Renal cortex interstitium (tissue), 11 donors: ENCODE results near the gene AHNAK2. TPM values are rescaled to one million over a fixed set of nuclear protein-coding genes. Genes with fewer than 3 reads are reported as not detected.

Experiments used
- DNase-seq, 11 donors: peaks; one replicate each; pipeline ENCODE4 v3.0.0-alpha.2; 2013; ENCODE audit warnings: low read depth in 9 of 11, low spot score in 4 of 11; ENCODE audit errors: extremely low read depth in 1 of 11
- polyA plus RNA-seq, 3 donors: library from polyadenylated mRNA; unstranded; fragments of 120-200 nt; gene quantifications; one replicate each; pipeline ENCODE4 v1.2.1, GENCODE V29; 2013; ENCODE audit not compliant: insufficient read length in 3 of 3

Gene AHNAK2
- polyA plus RNA-seq, 3 donors = 1.7 to 2.5 (median 2.2) TPM

DNA sequence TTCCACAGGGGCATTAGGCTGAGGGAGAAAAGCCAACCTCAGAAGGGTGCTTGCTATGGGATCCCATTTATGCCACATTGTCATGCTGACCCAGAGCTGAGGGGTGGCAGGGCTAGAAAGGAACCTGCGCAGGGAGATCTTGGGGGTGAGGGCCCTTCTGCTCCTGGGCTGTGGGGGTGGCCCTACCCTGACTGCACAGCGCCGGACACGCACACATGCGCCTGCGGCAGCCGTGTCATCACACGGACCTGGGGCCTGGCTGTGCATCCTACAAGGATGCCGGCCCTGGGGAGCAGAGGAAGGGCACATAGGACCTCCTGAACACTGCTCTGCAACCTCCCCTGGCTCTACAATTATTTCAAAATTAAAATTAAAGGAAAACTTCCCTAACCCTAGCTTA lies 35.9 kb upstream of the AHNAK2 start:
- DNase-seq = no peak

DNA sequence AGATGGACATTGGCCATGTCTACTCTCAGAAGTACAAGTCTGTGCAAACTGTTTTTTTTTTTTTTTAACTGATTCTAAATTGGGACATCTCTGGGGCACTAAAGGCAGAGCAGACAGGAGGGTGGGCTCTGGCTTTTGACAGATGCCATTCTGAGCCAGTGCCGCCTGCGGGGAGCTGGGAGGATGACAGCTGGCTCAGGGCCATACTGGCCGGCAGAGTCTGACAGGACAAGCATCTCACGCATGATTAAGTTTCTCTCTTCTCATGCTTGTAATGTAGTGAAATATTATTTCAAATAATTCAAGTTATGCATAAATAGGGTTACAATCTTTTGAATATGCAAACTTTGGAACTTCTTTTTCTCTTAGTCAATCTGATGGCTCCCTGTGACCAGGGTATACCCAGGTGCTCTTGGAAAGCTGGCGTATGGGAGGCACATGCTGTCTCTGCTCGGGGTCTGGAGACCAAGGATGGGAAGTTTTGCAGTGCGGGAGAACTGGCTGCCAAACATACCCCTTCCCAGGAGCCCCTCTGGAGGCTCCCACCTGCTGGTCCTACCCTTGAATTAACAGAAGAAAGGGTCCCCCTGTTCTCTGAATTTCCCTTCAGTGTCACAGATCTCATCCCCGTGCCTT lies 35.1 kb upstream of the AHNAK2 start:
- DNase-seq = no peak

DNA sequence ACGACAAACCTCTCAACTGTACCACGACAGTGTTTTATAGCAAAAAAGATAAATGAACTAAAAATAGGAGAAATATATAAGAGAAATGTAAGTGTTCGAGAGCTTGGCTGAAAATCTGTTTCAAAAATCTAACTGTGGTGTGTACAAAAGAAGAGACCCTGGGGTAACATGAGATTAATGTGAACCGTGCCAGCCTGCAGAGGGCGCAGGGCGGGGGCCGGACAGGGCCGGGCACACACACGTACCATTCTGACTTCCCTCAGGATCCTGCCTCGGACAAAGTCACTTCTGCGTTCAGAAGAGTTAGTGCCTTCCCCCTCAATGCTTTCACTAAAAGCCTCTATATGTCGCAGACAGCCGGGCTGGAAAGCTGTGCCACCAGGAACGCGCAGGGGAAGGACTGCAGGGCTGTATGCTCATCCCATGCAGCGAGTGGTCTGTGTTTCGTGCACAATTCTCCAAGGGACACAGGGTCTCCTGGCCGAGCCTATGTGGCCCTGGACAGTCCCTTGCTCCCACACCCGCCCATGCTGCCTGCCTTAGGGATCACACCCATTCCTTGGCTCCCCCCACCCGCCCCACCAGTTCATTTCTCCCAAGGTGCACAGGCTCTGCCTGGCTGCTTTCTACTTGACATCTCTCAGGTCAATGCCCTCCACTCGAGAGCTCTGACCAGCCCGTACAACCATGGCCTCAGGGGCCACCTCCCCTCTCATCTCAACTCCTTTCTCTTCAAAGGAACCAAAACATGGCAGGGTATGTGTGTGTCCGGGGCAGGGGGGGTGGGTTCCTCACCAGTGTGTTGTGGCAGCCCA lies 34.2 kb upstream of the AHNAK2 start:
- no peak for DNase-seq

DNA sequence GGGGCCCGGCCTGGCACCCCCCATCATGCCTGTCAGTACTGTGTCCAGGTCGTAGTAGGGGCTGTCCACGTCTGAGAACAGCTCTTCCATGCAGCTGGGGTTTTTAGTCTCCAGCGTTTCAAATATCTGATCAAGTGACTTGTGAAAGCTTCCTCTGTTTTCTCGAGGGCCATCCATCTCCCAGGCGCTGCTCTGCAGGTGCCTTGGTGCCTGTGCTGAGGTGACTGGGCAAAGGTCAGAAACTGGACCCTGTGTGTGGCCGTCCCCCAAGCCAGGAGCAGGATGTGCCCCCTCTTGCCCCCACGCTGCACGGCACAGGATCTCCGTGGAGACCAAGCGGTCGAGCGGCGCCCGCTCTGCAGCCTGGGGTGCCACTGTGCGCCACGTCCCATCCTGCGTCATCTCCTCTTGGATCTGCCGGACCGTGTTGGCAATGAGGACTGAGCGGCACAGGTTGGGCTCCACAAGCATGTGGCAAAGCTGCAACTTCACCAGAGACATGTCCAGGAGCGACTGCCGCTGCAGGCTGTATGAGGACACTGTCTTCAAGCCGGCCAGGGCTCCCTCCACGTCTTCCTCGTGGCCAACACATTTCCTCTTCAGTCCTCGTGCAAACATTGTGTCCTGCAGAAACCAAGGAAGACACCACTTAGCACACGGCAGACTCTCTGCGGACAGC lies 33.3 kb upstream of the AHNAK2 start:
- DNase-seq = no peak

DNA sequence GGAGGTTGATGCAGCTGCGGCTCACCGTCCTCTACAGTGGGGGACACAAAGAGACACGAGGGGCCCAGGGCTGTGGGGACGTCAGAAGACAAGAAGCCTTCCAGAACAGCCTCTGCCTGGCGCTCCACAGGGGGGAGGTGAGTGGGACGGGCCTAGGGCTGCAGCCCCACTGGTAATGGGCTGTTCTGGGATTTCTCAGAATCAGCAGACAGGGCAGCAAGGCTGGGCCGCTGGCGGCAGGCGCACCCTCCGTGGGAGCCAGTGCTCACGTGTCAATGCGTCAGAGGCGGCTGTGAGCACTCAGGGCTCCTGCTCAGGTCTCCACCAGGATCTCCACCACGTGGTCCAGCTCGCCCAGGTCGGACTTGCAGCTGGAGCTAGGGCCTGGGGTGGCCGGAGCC lies 32.7 kb upstream of the AHNAK2 start:
- no peak for DNase-seq

DNA sequence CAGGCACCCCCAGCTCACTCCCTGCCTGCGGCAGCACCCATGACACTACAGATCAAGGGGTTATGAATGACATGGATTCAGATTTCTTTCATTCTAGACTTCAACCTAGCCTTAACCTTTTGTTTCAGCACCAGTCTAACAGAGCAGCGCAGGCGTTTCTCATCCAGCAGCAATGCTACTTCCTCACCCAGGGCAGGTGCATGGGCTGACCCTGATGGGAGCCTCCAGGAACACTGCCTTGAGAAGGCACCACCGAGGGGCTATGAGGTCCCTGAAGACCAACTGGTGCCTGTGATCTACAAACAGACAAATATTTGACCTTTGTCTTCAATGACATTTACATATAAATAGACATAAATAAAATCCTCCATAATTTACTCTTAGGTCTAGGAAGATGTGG lies 31.9 kb upstream of the AHNAK2 start:
- no peak for DNase-seq

DNA sequence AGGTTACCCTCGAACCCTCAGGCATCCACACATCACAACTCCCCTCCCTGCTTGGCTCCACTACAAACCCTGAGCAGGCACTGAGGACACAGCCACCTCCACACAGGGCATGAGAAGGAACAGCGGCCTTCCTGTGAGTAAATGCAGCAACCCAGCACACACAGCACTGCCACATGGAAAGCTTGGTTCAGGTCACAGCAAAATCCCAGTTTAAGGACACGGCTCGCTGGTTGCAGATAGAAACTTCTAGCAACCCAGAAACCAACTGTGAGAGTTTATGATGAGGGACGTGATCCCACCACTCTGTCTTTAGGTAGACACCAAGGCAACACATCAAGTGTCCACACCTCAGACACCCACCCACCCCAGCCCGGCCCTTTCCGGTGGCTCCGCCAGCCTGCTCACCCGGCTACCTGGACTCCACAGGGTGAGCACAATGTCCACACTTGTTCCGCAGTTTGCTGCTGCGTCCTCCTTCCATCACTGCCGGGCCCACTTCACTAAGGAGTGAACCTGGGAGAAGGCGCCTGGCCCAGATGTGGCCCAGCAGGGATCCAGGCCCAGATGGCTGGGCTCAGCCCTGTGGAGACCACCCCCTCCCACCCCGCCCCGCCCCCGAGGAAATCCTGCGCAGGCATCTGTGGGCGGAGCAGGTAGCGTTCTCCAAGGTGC lies 29.6 kb upstream of the AHNAK2 start:
- DNase-seq = no peak

DNA sequence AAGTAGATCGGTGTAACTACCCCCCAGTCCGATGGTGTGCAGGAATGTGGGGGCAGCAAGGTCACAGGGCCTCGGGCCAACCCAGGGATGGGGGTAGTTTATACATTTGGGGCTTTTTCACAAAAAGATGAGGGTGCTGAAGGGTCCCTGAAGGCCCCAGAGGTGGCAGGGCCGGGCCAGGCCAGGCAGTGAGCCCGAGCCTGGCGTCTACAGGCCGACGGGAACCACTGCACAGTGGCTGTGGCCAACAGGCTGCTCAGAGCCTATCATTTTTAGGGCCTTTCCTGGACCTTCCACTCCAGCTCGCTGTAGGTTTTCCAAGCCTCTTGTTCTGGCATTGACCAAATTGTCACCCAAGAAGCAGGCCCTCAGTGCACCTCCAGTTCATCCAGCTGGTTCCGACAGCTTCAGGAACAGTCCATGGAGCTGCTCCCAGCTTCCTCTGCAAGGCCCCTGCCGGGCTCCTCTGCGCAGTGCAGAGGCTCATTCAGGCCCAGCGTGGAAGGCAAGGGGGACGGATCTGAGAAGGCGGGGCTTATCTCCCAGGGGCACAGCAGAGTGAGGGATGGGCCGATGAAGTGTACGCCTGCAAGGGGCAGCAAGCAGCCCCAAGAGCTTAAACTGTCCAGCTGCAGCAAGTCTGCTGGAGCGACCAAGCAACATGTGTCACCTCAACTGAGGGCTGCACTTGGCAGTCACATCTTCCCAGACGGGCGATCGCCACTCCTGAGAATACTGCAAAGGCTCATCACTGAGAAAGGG lies 28.8 kb upstream of the AHNAK2 start:
- no peak for DNase-seq

DNA sequence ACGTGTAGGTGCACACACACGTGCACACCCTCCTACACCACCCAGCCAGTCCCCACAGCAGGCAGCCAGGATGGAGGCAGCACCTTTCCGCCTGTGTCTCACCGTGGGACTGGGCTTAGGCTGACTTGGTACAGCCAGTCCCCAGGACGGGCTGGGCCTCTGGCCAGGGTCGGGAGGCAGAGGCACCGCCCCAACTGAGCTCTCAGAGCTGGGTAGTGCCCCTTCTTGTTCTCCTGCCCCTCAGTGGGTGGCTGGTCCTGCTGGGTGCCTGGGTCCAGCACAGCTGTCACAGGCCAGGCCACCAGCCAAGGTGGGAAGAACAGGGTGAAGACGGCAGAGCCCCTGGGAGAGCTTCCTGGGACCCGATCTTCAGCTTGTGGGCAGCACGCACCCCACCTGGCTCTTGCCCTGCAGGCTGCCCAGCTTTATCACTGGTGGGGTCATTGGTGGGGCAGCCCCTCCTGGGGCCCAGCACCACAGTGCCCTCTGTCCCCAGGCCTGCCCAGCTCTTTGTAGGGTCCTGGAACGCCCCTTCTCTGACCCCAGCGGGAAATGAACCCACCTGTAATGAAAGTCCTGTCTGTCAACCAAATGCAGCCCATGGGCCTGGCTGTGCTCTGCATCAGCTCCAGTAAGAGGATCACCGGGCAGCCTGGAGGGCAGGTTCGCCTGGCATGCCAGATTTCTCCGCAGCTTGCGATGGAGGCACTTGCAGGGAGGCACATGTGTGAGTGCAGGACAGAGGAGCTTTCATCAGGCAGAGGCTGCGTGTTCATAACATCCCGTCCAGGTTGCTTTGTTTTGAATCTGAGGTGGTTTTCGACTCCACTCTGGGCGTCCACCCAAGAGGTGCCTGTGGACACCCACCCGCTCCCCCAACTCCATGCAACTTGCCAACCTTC lies 28.0 kb upstream of the AHNAK2 start:
- DNase-seq = no peak

DNA sequence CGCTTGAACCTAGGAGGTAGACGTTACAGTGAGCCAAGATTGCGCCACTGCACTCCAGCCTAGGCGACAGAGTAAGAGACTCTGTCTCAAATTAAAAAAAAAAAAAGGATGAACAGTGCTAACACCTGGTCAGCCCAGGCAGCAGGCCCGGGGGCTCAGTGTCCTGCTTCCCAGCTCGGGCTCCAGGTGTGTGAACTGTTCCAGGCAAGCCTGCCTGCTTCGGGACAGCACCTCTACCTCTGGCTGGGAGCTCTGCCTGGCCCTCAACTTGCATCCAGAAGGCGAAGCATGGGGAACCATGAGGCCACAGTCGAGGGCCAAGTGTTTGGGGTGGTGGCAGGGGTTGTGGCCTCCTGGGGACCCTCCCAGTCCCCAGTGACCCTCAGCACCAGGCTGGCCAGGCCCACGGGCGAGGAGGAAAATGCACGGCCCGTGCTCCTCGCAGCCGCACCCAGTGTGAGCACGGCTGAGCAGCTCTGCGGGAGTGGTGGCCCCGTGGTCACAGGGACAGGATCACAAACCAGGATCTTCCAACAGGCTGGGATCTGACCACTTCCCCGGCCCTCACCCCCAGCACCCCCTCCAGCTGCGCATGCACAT lies 27.3 kb upstream of the AHNAK2 start:
- no peak for DNase-seq

DNA sequence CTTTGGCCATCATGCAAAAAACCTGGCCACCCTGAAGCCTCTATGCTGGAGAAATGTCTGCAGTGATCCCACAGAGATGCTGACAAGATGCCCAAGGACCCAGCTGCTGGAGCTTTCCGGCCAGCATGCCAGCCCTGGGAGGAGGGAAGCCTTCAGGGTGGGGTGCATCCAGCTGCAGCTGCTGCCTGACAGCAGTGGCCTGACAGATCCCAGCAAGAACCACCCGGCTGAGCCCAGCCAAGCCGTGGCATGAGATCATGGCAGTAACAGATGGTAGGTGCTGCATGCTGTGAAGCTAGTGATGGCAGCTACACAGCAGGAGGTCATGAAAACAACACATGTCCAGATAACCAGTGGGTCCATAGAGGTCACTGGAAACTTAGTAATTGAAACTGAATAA lies 21.2 kb upstream of the AHNAK2 start:
- no peak for DNase-seq

DNA sequence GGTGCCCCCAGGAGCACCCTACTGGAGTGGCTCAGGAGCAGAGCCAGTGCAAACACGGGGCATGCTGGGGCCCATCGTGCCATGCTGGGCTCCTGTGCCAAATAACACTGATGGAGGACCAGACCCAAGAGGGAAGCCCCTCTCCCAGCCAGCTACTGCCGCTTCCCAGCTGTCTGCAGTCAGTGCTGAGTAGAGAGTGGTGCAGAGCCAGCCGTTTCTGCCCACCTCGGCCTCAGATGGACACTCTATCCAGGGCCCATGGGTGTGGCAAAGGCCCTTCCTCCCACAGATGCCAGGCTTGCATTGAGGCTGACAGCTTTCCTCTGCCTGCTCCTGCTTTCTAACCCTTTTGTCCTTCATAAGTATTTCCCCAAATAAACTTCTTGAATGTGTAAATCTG lies 20.6 kb upstream of the AHNAK2 start:
- DNase-seq = no peak

DNA sequence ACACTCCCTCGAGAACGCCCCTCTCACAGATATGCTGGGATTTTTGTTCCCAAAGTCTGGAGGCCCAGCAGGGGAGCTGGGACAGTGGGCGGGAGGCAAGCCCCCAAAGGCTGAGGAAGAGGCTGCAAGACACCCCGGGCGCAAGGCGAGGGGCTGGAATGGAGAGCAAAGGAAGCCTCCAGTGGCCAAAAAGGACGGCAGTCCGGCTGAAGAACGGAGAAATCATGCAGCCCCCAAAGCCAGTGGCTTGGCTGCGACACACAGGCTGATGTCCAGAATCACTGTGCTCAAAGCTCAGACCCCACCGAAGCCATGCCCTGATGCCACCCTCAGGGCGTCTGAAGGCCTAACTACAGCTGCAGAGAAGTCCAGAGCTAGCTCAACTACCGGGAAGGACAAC lies 18.3 kb upstream of the AHNAK2 start:
- no peak for DNase-seq

DNA sequence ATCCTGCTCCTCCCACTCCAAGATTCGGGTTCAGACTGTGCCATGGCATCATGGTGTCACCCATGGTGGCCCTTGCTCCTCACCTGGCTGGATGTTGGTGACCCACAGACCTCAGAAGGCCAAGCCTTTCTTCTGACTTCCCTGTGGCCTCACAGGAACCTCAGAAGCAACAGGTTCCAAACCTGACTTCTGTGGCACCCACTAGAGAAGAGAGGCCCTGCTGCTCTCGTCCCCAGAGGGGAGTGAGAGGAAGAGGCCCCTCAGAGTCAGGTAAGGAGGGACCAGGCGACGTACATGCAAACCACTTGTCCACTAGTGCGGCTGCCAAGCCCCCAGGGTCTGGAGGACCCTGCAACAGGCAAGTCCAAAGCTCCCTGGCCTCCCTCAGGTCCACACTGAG lies 17.9 kb upstream of the AHNAK2 start:
- no peak for DNase-seq

DNA sequence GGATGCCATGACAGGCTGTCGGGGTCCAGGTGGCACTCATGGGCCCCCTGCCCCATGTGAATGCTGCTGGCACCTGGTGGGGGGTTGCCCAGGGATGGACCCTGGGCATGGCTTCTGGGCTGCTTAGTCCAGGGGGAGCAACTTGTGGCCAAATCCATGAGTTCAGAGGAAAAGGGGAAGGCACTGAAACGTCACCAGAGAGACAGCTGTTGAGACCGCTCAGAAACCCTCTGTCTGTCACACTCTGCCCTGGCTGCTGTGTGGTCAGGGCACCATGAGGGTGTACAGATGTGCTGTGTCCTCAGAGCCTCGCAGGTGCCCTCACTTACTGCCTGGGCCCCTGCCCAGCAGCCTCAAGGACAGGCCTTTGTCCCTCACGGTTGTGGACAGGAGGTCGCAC lies 16.8 kb upstream of the AHNAK2 start:
- DNase-seq = no peak

DNA sequence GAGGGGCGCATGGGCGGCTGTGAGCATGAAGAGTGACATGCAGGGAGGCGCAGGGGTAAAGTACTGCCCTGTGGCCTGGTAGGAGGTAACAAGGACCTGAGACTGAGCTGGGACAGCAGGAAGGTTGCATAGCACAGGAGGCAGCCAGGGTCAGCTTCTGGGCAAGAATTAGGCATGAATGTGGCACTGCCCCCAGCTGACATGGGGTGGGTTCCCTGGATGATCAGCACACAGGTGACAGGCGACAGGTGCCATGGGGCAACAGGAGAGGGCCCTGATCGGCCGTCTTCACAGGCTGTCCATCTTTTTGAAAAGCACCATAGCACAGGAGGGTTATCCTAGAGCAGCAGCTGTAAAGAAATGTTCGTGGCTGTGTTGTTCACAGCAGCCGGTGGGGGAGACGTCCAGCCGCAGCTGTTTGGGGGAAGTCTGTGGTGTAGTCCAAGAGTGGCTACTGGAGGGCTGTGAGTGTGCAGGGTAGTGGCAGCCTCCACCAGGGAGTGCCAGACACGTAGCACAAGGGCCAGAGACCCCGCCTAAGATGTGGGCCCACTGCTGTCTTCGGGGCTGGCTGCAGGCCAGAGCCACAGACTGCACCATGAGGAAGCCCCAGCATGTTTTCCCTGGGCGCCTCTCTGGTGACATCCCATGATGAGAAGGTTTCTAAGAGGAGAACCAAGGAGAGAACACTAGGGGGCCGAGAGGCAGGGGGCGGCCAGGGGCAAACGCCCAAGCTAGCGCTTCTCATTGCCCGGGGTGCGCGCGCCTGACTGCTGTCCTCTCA lies 15.8 kb upstream of the AHNAK2 start:
- DNase-seq = no peak

DNA sequence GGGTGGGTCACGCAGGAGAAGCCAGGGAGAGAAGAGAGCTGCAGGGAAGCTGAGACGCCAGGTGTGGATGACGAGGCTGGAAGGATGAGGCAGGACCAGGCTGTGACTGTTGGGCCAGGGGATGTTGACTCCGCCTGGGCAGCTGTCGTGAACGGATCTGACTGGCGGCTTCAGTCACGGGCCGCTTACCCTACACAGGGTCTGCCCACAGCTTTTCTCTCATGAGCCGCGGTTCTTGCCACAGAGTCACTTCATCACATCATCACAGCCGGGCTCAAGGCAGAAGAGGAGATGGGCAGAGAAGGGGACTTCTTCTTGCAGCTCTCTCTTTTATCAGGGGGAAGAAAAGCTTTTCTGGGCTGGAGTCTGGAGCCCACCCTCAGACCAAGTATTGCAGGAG lies 15.1 kb upstream of the AHNAK2 start:
- no peak for DNase-seq
